ENCODE measurements around the gene CEP170B.

DNA sequence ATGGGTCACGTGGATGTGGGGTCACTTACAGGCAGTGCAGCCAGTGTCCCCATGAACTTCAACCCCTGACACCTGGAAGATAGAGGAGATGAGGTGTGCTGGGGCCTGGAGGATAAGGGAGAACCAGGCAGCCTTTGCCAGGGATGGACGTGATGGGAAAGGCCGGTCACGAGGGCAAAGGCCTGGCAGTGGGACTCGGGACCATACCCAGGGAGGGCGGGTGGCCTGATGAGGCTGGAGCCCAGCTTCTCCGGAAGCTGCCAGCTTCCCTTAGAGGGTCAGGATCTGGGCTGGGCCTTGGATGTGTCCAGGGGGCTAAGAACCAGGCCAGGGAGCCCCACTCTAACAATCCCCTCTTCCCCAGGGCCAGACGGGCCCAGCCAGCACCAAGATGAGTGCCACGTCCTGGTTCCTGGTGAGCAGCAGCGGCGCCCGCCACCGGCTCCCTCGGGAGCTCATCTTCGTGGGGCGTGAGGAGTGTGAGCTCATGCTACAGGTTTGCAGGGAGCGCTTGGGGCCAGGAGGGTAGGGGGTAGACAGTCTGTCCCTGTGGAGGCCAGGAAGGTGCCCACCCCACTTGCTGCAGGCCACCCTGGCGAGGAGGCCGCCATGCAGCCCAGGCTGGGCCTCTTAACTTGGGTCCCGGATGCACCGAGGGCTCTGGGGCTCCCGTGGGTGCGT, 3.1 kb downstream of the CEP170B start:
- TF ChIP-seq, protein P1, sequence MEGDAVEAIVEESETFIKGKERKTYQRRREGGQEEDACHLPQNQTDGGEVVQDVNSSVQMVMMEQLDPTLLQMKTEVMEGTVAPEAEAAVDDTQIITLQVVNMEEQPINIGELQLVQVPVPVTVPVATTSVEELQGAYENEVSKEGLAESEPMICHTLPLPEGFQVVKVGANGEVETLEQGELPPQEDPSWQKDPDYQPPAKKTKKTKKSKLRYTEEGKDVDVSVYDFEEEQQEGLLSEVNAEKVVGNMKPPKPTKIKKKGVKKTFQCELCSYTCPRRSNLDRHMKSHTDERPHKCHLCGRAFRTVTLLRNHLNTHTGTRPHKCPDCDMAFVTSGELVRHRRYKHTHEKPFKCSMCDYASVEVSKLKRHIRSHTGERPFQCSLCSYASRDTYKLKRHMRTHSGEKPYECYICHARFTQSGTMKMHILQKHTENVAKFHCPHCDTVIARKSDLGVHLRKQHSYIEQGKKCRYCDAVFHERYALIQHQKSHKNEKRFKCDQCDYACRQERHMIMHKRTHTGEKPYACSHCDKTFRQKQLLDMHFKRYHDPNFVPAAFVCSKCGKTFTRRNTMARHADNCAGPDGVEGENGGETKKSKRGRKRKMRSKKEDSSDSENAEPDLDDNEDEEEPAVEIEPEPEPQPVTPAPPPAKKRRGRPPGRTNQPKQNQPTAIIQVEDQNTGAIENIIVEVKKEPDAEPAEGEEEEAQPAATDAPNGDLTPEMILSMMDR (IDR thresholded peaks at IDR 0.05; ENCODE audit: low read depth, low read length, missing input control), result no peak
- no peak for TF ChIP-seq EGR1 (IDR thresholded peaks at IDR 0.05; ENCODE audit: low read depth in 2 of 2)
- TF ChIP-seq, protein P2, sequence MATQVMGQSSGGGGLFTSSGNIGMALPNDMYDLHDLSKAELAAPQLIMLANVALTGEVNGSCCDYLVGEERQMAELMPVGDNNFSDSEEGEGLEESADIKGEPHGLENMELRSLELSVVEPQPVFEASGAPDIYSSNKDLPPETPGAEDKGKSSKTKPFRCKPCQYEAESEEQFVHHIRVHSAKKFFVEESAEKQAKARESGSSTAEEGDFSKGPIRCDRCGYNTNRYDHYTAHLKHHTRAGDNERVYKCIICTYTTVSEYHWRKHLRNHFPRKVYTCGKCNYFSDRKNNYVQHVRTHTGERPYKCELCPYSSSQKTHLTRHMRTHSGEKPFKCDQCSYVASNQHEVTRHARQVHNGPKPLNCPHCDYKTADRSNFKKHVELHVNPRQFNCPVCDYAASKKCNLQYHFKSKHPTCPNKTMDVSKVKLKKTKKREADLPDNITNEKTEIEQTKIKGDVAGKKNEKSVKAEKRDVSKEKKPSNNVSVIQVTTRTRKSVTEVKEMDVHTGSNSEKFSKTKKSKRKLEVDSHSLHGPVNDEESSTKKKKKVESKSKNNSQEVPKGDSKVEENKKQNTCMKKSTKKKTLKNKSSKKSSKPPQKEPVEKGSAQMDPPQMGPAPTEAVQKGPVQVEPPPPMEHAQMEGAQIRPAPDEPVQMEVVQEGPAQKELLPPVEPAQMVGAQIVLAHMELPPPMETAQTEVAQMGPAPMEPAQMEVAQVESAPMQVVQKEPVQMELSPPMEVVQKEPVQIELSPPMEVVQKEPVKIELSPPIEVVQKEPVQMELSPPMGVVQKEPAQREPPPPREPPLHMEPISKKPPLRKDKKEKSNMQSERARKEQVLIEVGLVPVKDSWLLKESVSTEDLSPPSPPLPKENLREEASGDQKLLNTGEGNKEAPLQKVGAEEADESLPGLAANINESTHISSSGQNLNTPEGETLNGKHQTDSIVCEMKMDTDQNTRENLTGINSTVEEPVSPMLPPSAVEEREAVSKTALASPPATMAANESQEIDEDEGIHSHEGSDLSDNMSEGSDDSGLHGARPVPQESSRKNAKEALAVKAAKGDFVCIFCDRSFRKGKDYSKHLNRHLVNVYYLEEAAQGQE (IDR thresholded peaks at IDR 0.05), result no peak
- no peak for TF ChIP-seq TAF1 (conservative IDR thresholded peaks at IDR 0.05)
- TF ChIP-seq JUND (IDR thresholded peaks at IDR 0.05), result no peak
- no peak for TF ChIP-seq YY1 (IDR thresholded peaks at IDR 0.05)
- no peak for TF ChIP-seq RAD21 (IDR thresholded peaks at IDR 0.05)
- TF ChIP-seq, protein P3, sequence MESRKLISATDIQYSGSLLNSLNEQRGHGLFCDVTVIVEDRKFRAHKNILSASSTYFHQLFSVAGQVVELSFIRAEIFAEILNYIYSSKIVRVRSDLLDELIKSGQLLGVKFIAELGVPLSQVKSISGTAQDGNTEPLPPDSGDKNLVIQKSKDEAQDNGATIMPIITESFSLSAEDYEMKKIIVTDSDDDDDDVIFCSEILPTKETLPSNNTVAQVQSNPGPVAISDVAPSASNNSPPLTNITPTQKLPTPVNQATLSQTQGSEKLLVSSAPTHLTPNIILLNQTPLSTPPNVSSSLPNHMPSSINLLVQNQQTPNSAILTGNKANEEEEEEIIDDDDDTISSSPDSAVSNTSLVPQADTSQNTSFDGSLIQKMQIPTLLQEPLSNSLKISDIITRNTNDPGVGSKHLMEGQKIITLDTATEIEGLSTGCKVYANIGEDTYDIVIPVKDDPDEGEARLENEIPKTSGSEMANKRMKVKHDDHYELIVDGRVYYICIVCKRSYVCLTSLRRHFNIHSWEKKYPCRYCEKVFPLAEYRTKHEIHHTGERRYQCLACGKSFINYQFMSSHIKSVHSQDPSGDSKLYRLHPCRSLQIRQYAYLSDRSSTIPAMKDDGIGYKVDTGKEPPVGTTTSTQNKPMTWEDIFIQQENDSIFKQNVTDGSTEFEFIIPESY (IDR thresholded peaks at IDR 0.05), result no peak
- no peak for TF ChIP-seq GABPA (IDR thresholded peaks at IDR 0.05 in 1 of 2, conservative IDR thresholded peaks at IDR 0.05 in 1 of 2)
